GM18499 (cell line): Measurements from ENCODE around the gene KSR2.
"Not testable (repeated sequence)": the region's sequence is repeated elsewhere in the genome, so short reads cannot be mapped to it uniquely, and the experiment has no call there.

Experiments
- ATAC-seq: cut with Tn5 transposase; IDR thresholded peaks from one replicate; pipeline ENCODE4 v1.9.1; 2021; ENCODE audit warnings: moderate number of reproducible peaks; ENCODE audit not compliant: insufficient read depth, unreplicated experiment

Gene KSR2

GRCh38 chr12:117968826-117969659 lies at the start of gene KSR2:
Gene KSR2 (minus strand): TSS chr12:117968990. CDS start chr12:117968255, 735 bp downstream.
- ATAC-seq, result no peak

- no peak for ATAC-seq
These were observed 49.1 kb upstream of the KSR2 start for GRCh38 chr12:118017926-118018325.

DNA sequence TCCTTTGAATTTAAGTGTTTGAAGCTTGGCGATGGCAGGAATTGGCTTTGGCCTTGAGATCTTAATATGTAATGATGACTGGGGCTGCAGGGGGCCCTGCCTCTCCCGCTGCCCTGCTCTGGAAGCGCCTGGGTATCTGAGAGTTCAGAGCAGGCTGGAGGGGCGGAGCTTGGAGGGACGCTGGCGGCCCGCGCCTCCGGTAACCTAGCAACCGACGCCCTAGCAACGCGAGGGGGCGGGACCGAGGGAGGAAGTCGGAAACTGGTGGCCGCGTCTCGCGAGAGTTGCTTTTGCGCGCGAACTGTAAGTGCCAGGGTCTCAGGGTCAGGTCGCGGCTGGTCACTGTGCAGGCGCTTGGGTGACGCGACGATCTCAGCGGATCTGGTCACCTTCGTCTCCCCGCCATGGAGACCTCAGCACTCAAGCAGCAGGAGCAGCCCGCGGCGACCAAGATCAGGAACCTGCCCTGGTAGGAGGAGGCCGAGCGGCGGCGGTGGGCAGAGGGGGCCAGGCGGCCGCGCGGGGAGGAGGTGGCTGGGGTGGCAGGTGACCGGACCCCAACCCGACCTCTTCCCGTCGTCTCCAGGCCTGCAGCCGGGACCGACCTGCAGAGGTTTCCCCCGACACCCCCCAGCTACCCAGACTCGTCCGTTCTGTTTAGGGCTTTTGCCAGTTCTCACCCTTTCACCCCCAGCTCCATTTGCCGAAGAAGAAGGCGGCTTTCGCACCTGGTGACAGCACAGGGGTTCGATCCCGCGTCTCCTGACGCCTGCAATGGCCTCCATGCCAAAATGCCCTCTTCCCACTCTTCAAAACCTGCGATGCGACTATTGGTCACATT lies 47.9 kb upstream of the KSR2 start, which contains the start of gene RFC5:
RFC5 (plus strand) TSS at position 280 of the 841 bp plus-strand sequence; CDS start at position 405, 125 bp downstream.
- ATAC-seq, result peak; percentile 92

DNA sequence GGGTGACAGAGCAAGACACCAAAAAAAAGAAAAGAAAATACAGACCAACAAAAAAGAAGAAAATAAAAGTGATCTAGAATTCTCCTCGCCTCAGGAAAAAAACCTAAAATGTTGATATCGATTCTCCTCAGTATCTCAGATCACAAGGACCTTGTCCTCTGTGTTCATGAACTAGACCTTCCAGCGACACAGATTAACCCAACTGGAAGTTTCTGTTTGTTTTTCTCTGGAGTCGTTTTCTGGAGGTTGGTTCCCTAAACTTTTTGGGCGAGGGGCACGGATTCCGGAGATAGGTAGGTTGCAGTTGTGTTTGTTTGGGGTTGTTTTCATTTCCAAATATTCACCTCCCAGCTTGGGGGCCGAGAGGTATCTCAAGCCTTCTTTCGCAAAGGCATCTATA lies 47.2 kb upstream of the KSR2 start:
- no peak for ATAC-seq

DNA sequence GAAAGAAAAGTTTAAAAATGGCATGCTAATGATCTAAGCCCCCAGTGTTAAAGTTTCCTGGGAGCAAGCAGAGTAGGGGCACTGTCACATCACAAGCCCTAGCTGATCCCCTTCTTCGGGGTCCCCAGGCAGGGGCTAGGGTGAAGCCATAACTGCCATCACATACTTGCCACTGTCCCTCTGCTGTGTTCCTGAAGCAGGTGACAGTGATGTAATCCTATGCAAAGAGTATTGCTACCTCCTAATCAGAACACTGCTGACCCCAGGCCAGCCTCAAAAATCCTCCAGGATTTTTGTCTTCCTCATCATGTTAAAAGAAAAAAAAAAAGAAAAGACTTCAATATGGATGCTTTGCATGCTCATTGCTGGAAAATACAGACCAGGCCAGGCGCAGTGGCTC lies 46.5 kb upstream of the KSR2 start:
- no peak for ATAC-seq

- ATAC-seq, result no peak
These were observed 44.5 kb upstream of the KSR2 start for GRCh38 chr12:118013283-118013682.

DNA sequence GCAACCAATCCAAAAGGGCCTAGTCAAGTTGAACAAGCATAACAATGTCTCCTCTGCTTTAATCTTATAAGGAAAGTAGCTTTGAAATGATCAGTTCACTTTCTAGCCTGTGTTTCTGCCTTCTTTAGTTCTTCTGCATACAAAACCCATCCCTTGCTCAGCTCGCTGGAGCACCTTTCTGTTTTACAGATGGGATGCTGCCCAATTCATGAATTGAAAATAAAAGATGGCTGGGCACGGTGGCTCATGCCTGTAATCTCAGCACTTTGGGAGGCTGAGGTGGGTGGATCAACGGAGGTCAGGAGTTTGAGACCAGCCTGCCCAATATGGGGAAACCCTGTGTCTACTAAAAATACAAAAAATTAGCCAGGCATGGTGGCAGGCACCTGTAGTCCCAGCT lies 43.2 kb upstream of the KSR2 start:
- ATAC-seq, result no peak

DNA sequence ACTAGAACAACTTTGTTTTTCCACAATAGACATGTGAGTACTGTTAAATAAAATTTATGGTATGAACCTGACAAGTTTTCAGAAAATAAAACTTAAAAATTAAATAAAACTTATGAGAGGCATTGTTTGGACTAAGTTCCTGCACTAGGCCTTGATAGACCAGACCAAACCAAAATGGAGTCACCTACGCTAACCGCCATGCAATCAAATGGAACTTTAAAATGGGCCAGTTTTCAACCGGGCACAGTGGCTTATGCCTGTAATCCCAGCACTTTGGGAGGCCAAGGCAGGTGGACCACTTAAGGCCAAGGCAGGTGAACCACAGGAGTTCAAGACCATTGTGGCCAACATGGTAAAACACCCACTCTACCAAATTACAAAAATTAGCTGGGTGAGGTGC lies 42.6 kb upstream of the KSR2 start:
- ATAC-seq, result no peak

DNA sequence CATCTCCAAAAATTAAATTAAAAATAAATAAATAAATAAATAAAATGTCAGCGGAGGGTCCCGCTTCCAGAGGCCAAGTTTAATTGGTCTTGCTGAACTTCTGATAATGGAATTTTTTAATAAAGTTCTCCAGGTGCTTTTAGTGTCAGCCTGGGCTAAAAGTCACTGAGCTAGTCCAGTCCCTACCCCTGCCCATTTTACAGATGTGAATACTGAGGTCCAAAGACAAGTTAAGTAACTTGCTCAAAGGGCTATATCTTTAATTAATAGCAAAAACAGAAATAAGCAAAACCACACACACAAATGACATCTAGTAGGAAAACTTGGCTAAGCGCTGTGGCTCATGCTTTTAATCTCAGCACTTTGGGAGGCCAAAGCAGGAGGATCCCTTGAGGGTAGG lies 42.1 kb upstream of the KSR2 start:
- ATAC-seq, result no peak

GRCh38 chr12:117999806-118000205 lies 31.0 kb upstream of the KSR2 start:
- not testable (repeated sequence) for ATAC-seq

DNA sequence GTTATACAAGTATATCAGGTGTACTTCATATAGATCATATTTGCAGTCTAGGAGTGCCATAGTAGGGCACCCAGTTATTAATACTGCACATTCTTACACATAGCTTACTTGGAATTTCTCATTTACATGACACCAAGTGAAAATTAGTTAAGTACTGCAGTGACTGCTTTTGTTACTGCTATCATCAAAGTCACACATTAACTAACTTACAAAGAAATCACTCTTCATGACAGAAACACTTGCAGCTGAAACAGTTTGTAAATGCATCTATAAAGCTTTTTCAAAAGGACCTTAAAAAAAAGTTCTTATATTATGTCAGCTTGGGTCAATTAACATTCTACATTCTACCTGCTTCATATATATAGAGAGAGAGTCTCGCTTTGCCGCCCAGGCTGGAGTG lies 29.9 kb upstream of the KSR2 start:
- no peak for ATAC-seq

DNA sequence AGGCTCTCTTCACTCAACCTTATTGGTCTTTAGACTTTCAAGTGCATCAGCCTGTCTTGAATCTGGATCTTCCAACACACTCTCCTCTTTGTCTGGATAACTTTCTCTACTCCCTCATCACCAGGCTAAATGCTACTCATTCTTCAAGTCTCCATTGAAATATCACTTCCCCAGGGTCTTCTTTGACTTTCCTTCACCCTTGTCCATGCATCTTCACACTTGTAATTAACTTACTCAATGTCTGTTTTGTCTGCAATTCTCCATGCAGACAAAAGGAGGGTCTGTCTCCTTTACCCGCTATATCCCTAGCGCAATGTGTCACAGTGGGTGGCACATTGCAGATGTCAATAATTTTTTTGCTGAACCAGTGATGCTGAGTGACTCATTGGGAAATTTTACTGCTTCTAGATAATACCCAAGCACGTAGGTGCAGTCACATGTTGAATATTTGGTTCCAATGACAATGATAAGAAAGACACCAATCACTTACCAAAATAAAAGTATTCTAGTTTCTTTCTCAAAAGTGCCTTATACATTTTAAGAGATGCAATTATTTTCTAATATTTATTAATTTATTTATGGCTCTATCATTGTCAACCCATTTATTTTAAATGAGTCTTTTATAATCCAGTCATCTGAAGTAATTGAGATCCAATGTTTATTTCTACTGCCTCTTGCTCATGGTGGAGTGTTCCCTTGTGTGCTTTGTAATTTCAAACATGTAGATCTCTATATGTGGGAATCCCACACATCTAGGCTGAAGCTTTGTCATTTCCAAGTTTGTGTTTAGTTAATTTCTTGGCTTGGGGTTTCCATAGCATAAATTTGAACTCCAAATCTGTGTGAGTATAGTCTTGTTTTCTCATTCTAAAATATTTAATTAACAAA lies 26.0 kb upstream of the KSR2 start:
- no peak for ATAC-seq

- no peak for ATAC-seq
These were observed 18.1 kb upstream of the KSR2 start for GRCh38 chr12:117986705-117987469.

DNA sequence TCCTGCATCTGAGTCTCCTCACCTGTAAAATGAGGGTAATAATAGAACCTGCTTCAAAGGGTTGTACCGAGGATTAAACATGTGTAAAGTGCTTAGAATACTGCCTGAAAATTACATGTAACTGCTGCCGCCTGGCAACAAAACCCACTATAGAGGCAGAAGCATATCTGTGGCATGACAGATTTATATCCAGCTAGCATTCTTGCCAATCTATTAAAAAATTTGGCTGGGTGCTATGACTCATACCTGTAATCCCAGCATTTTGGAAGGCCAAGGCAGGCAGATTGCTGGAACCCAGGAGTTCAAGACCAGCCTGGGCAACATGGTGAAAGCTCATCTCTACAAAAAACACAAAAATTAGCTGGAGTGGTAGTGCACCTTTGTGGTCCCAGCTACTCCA lies 16.4 kb upstream of the KSR2 start:
- no peak for ATAC-seq

GRCh38 chr12:117981267-117981666 lies 12.5 kb upstream of the KSR2 start:
- ATAC-seq, result no peak

DNA sequence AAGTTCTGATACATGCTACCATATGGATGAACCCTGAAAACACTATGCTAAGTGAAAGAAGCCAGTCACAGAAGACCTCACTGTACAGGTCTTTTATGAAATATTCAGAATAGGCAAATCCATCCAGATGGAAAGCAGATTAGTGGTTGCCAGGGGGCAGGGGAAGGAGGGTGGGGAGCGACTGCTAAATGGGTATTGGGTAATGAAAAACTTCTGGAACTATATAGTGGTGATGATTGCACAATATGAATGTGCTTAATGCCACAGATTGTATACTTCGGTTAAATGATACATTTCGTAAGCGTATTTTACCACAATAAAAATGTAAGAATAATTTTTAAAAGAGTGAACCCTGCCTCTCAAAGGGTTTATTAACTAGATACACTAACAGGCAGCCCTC lies 11.8 kb upstream of the KSR2 start:
- no peak for ATAC-seq

DNA sequence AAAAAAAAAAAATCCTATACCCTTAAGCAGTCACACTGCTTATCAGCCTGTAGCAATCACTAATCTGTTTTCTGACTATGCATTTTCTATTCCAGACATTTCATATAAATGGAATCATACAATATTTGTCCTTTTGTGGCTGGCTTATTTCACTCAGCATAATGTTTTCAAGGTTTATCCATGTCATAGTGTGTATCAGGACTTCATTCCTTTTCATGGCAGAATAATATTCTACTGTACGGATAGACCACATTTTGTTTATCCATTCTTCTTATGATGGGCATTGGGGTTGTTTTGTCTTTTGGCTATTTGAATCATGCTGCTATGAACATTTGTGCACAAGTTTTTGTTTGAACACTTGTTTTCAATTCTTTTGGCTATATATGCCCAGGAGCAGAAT lies 8.6 kb upstream of the KSR2 start:
- no peak for ATAC-seq

DNA sequence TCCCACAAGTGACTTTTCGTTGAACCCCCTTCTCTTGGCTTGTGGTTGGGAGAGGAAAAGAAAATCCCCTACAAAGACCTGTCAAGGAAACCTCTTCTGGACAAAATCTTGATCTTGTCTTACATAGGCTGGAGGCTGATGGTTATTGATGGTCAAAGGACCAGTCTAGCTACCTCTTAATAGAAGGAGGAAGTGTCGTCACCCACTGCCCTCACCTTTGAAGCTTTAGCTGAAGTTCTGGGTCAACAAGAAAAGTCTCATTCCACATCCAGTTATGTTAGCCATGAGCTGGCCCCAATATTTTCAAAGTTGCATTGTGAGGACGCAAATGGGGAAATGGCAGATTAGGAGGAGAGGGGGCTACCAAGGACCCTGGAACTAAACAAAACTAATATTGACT lies 6.2 kb upstream of the KSR2 start:
- no peak for ATAC-seq

DNA sequence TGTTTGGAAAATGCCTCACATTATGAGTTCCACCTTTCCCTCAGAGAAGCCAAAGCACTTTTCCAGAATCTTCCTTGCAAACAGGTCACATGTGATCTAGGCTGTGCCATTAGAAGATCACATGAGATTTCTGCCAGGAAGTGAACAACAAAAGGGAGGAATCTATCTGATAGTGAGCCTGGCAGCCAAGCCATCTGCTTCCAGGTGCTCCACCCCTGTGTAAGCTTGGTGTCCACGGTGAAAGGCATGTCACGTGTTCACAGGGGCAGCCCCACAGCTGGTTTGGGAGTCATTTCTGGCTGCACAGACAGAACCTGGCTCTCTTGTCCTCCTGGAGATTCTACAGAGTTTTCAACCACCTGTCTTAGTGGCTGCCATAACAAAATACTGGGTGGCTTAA lies 3.5 kb upstream of the KSR2 start:
- ATAC-seq, result no peak

DNA sequence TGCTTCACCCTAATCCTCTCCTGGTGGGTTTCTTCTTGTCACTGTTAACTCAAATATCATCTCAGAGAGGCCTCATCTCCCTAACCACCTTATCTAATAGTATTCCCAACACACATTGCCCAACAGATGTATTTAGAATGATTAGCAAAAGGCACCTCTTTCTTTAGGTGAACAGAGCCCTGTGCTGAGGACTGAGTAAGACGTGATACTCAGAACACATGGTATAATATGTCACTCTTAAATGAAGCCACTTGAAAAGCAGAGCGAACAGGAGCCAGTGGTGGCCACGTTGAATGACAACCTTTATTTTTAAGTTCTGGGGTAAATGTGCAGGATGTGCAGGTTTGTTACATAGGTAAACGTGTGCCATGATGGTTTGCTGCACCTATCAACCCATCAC lies 1.5 kb upstream of the KSR2 start:
- no peak for ATAC-seq
